GM23248 (cell line): ENCODE results near the gene ATP7A. TPM values are rescaled to one million over a fixed set of nuclear protein-coding genes. Genes with fewer than 3 reads are reported as not detected.

Experiments
- DNase-seq: peaks from one replicate; pipeline ENCODE4 v3.0.0-alpha.2; 2015
- H2AFZ ChIP-seq: fragments of 200-600 bp; sonication (generic); 2 replicates; pipeline ENCODE4 v1.6.1; 2016; ENCODE audit warnings: antibody characterized with exemption
- H3F3A ChIP-seq: fragments of 200-600 bp; sonication (generic); 2 replicates; pipeline ENCODE4 v1.6.1; 2016; ENCODE audit warnings: mild to moderate bottlenecking, antibody characterized with exemption, mixed run types; ENCODE audit not compliant: insufficient read depth
- H3K27ac ChIP-seq: fragments of 200-600 bp; sonication (generic); 2 replicates; pipeline ENCODE4 v1.5.1; 2016; ENCODE audit warnings: mild to moderate bottlenecking
- H3K27me3 ChIP-seq: fragments of 200-600 bp; sonication (generic); replicated peaks from 2 replicates; pipeline ENCODE4 v1.6.1; 2016; ENCODE audit warnings: mild to moderate bottlenecking; ENCODE audit not compliant: insufficient read depth
- H3K36me3 ChIP-seq: fragments of 200-600 bp; sonication (generic); 2 replicates; pipeline ENCODE4 v1.6.1; 2016; ENCODE audit warnings: low read depth, mild to moderate bottlenecking
- H3K4me1 ChIP-seq: fragments of 200-600 bp; sonication (generic); 2 replicates; pipeline ENCODE4 v1.6.1; 2016; ENCODE audit warnings: mild to moderate bottlenecking; ENCODE audit not compliant: insufficient read depth
- H3K4me2 ChIP-seq: fragments of 200-600 bp; sonication (generic); one replicate; pipeline ENCODE4 v1.6.1; 2016; ENCODE audit warnings: mild to moderate bottlenecking; ENCODE audit not compliant: unreplicated experiment
- H3K4me3 ChIP-seq: fragments of 200-600 bp; sonication (generic); 2 replicates; pipeline ENCODE4 v1.5.1; 2016; ENCODE audit warnings: mild to moderate bottlenecking
- H3K79me2 ChIP-seq: fragments of 200-600 bp; sonication (generic); 2 replicates; pipeline ENCODE4 v1.6.1; 2016; ENCODE audit warnings: mild to moderate bottlenecking; ENCODE audit not compliant: insufficient read depth
- H3K9ac ChIP-seq: fragments of 200-600 bp; sonication (generic); 2 replicates; pipeline ENCODE4 v1.6.1; 2016; ENCODE audit warnings: mild to moderate bottlenecking
- H3K9me2 ChIP-seq: fragments of 200-600 bp; sonication (generic); 2 replicates; pipeline ENCODE4 v1.6.1; 2016; ENCODE audit warnings: mixed run types, mild to moderate bottlenecking, moderate library complexity; ENCODE audit not compliant: insufficient read depth
- H3K9me3 ChIP-seq: fragments of 200-600 bp; sonication (generic); one replicate; pipeline ENCODE4 v1.6.1; 2017; ENCODE audit warnings: low read depth
- H4K20me1 ChIP-seq: fragments of 200-600 bp; sonication (generic); 2 replicates; pipeline ENCODE4 v1.6.0; 2016; ENCODE audit not compliant: insufficient read depth
- EZH2 ChIP-seq: fragments of 200-600 bp; sonication (generic); IDR thresholded peaks from 2 replicates; pipeline ENCODE4 v1.6.1; 2018; ENCODE audit warnings: antibody characterized with exemption, mild to moderate bottlenecking; ENCODE audit not compliant: insufficient read depth, poor library complexity, severe bottlenecking
- EZH2phosphoT487 ChIP-seq: fragments of 200-600 bp; sonication (generic); IDR thresholded peaks from 2 replicates; pipeline ENCODE4 v1.6.1; 2018; ENCODE audit warnings: antibody characterized with exemption, moderate library complexity, mild to moderate bottlenecking, low read depth; ENCODE audit not compliant: insufficient read depth
- WGBS, 2 experiments: methylation state at CpG; one replicate each; pipeline ENCODE4 v1.1.6; 2015 to 2017; ENCODE audit warnings: low lambda C conversion rate in 2 of 2, low coverage in 1 of 2; ENCODE audit errors: missing lambda C conversion rate in 2 of 2; 5-methylcytosine and 5-hydroxymethylcytosine counted together
- in situ Hi-C: fragments of 300-500 bp; cut with MboI; formaldehyde crosslinking; loops from 2 replicates; pipeline ENCODE4 v1.15.0; 2020
- polyA plus RNA-seq: library from polyadenylated mRNA; unstranded; fragments of >200 nt; fragmentation: Nextera tagmentation; extraction: Ambion mirVana; gene quantifications from 2 replicates; pipeline ENCODE4 v1.2.1, GENCODE V29; 2016
- total RNA-seq: library from RNA; depleted of rRNA; stranded (reverse); fragments of >200 nt; shearing (Covaris generic); gene quantifications from 2 replicates; pipeline ENCODE4 v1.2.3, GENCODE V29; 2014

The ATP7A gene
- total and polyA plus RNA-seq, 2 experiments from 2014 or later: 4.1 to 6.6 TPM

- no peaks in the 10 kb centered on the region for H3K79me2 ChIP-seq
- in situ Hi-C loops: no loop called here
- H3K9me2 ChIP-seq: no peaks in the 10 kb centered on the region
- no peak for TF ChIP-seq EZH2phosphoT487
- no peak for TF ChIP-seq EZH2
- no peaks in the 10 kb centered on the region for H3K27me3 ChIP-seq
- H3K36me3 ChIP-seq: no peaks in the 10 kb centered on the region
- no peaks in the 10 kb centered on the region for H4K20me1 ChIP-seq
- no peaks in the 10 kb centered on the region for H3K9me3 ChIP-seq
- H3K4me2 ChIP-seq: no peak overlapping the region
- H3F3A ChIP-seq: no peaks in the 10 kb centered on the region
- H3K27ac ChIP-seq: no peak overlapping the region
- H3K4me1 ChIP-seq: 0 out of 2 replicates have a peak, but pooled peaks cover 10% of the 10 kb centered on the region
- H3K9ac ChIP-seq: no peak overlapping the region
- WGBS, 2 experiments: 95 to 98% methylated on average over 4 of the region's 4 CpGs
- no peak for DNase-seq
- no peak overlapping the region for H3K4me3 ChIP-seq
- H2AFZ ChIP-seq: no peak overlapping the region
Measured at GRCh38 chrX:77979870-77980269, 69.4 kb downstream of the ATP7A start.

GRCh38 chrX:78011846-78012245 is 101.4 kb downstream of the ATP7A start:
- Histone ChIP-seq H3K79me2 (no peaks in the 10 kb centered on the region), H3K4me3 (no peak overlapping the region), H3K4me1 (no peaks in the 10 kb centered on the region), H3K9me2 (no peaks in the 10 kb centered on the region), H2AFZ (no peak overlapping the region), H3K9me3 (no peaks in the 10 kb centered on the region), H3F3A (no peaks in the 10 kb centered on the region), H4K20me1 (no peaks in the 10 kb centered on the region), H3K9ac (no peak overlapping the region), H3K36me3 (no peaks in the 10 kb centered on the region), H3K27me3 (no peaks in the 10 kb centered on the region), H3K4me2 (no peak overlapping the region), H3K27ac (no peak overlapping the region)
- 50 to 85% methylated on average over 1 of the region's 1 CpG for WGBS, 2 experiments
- in situ Hi-C loops: no loop called here
- DNase-seq: peak; percentile 31
- no peak for TF ChIP-seq EZH2
- no peak for TF ChIP-seq EZH2phosphoT487

- H4K20me1 ChIP-seq: no peaks in the 10 kb centered on the region
- no peaks in the 10 kb centered on the region for H3F3A ChIP-seq
- no peaks in the 10 kb centered on the region for H3K79me2 ChIP-seq
- no peak overlapping the region for H3K9ac ChIP-seq
- H3K4me1 ChIP-seq: no peaks in the 10 kb centered on the region
- in situ Hi-C loops: no loop called here
- H3K27ac ChIP-seq: no peak overlapping the region
- WGBS, 2 experiments: 76 to 77% methylated on average over 10 to 12 of the region's 12 CpGs
- no peak overlapping the region for H3K4me3 ChIP-seq
- no peak for DNase-seq
- no peaks in the 10 kb centered on the region for H3K9me3 ChIP-seq
- TF ChIP-seq EZH2phosphoT487 (no peak), EZH2 (no peak)
- H2AFZ ChIP-seq: no peak overlapping the region
- H3K36me3 ChIP-seq: no peaks in the 10 kb centered on the region
- no peak overlapping the region for H3K4me2 ChIP-seq
- H3K9me2 ChIP-seq: no peaks in the 10 kb centered on the region
- H3K27me3 ChIP-seq: no peaks in the 10 kb centered on the region
Measured at GRCh38 chrX:78019586-78020483, 109.3 kb downstream of the ATP7A start.

GRCh38 chrX:78024349-78025059 is 114.0 kb downstream of the ATP7A start:
- H3K79me2 ChIP-seq: no peaks in the 10 kb centered on the region
- no peaks in the 10 kb centered on the region for H3K9me3 ChIP-seq
- no peaks in the 10 kb centered on the region for H3K9me2 ChIP-seq
- H3K4me3 ChIP-seq: no peak overlapping the region
- H3K4me1 ChIP-seq: no peaks in the 10 kb centered on the region
- H2AFZ ChIP-seq: no peak overlapping the region
- no peaks in the 10 kb centered on the region for H3K27me3 ChIP-seq
- H4K20me1 ChIP-seq: no peaks in the 10 kb centered on the region
- H3K36me3 ChIP-seq: no peaks in the 10 kb centered on the region
- H3K27ac ChIP-seq: no peak overlapping the region
- H3F3A ChIP-seq: no peaks in the 10 kb centered on the region
- in situ Hi-C loops: no loop called here
- no peak for TF ChIP-seq EZH2phosphoT487
- TF ChIP-seq EZH2: no peak
- WGBS, 2 experiments: 67 to 77% methylated on average over 5 to 7 of the region's 7 CpGs
- H3K9ac ChIP-seq: no peak overlapping the region
- H3K4me2 ChIP-seq: no peak overlapping the region
- DNase-seq: peak; percentile 10
